NCI-H446 treated with DMSO at 0.1 percent for 48 hours (cell line): Measurements from ENCODE around the gene GRK1.
"Not testable (repeated sequence)": the region's sequence is repeated elsewhere in the genome, so short reads cannot be mapped to it uniquely, and the experiment has no call there.

ENCODE experiments used
- DNase-seq: peaks from one replicate; lab custom pipeline; 2025; lab: John Stamatoyannopoulos, UW

Gene GRK1

DNA sequence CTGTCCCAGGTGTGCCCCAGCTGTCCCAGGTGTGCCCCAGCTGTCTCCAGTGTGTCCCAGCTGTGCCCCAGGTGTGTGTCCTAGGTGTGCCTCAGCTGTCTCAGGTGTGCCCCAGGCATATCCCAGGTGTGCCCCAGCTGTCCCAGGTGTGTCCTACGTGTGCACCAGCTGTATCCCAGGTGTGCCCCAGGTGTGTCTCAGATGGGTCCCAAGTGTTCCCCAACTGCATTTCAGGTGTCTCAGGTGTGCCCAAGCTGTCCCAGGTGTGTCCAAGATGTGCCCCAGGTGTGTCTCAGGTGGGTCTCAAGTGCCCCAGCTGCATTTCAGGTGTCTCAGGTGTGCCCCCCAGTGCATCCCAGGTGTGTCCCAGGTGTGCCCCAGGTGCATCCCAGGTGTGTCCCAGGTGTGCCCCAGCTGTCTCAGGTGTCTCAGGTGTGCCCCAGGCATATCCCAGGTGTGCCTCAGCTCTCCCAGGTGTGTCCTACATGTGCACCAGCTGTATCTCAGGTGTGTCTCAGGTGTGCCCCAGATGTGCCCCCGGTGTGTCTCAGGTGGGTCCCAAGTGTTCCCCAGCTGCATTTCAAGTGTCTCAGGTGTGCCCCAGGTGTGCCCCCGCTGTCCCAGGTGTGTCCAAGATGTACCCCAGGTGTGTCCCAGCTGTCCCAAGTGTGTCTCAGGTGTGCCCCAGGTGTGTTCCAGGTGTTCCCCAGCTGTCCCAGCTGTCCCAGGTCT, 1.3 kb upstream of the GRK1 start:
- DNase-seq: no peak

DNA sequence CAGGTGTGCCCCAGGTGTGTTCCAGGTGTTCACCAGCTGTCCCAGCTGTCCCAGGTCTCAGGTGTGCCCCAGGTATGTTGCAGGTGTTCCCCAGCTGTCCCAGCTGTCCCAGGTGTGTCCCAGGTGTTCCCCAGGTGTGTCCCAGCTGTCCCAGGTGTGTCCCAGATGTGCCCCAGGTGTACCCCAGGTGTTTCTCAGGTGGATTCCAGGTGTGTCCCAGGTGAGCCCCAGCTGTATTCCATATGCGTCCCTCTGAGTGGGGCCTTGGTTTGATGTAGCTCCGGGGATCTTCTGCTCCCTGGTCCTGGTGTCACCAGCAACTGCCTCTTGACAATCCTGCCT, 719 bp upstream of the GRK1 start:
- DNase-seq: no peak

DNA sequence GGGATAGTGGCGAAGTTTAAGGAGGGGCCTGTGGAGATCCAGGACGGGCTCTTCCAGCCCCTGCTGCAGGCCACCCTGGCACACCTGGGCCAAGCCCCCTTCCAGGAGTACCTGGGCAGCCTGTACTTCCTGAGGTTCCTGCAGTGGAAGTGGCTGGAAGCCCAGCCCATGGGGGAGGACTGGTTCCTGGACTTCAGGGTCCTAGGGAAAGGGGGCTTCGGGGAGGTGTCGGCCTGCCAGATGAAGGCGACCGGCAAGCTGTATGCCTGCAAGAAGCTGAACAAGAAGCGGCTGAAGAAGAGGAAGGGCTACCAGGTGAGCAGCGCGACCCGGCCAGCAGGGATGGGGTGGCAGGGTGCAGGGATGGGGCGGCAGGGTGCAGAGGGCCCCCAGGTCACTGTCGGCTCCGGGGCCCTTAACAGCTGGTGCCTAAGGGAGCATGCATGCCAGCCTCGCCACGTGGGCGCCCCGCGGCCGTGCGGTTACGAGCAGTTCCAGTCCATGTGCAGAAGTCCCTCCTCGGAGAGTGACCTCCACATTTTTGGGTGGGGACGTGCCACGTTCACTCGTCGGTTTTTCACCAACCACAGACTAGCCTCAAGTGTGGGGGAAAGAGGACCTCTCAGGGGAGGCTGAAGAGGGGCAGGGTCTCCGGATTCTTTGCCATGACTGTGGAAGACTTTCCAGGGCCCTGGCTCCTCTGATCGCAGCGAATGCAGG, 912 bp downstream of the GRK1 start:
- no peak for DNase-seq

DNA sequence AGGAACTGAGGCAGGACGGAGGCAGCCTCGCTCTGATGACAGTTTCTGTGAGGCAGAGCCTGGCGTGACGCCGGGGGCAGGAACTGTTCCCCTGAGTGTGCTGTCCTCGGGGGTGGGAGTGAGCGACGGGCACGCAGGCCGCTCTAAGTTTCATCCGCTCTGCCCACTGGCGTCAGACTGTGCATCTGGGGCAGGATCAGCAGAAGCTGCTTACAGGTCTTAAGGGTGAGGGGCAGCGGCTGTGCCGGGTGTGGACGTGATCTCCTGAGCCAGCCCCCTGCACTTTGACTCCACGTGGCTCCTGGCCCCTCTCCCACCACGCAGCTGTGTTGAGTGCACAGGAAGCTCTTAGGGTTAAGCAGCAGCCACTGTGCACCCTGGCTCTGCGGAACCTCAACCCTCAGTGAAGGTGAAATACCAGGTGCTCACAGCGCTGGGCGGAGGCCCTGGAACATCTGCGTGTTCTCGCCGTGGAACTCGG, 1.5 kb downstream of the GRK1 start:
- no peak for DNase-seq

DNA sequence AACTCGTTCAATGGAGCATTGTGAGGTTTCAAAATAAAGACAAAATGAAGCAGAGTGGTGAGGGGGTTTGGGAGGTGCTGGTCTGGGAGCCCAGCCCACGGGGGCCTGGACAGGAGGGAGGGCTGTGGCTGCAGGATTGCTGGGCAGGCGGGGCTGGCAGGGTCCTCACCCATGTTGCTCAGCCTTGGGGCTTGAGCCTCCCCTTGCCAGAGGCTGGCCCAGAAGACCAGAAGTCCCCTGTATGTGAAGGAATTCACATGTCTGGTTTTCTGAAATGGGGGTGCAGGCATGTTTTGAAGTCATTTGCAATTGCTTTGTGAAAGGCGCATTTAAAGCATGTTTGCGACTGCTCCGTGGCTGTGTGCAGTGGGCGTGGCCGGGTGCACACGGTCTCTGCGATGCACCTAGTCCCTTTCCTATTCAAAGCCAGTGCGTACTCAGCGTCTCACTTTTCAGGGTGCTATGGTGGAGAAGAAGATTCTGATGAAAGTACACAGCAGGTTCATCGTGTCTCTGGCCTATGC, 2.3 kb downstream of the GRK1 start:
- DNase-seq: no peak

DNA sequence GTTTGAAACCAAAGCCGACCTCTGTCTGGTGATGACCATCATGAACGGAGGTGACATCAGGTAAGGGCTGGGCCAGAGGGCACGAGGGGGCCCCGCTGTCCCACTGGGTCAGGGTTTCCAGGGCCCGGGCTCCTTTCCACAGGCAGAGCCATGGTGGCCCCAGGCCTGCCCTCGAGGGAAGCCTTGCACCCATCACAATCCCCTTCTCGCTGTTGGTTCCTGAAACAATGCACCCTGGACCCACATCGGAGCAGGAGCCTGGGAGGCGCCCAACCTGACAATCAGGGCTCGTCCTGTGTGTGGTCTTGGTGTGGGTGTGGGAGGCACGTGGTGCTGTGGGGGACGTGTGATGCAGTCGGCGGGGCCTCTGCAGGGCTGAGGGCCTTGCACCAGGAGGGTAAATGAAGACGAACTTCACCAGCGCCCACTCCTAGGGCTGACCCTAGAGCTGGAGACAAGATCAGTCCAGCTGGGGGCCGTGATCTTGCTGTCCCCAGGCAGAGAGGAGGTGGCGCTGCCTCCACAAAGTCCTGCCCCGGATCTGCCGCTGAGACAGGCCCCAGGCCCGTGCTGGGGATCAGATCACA, 2.8 kb downstream of the GRK1 start:
- no peak for DNase-seq

DNA sequence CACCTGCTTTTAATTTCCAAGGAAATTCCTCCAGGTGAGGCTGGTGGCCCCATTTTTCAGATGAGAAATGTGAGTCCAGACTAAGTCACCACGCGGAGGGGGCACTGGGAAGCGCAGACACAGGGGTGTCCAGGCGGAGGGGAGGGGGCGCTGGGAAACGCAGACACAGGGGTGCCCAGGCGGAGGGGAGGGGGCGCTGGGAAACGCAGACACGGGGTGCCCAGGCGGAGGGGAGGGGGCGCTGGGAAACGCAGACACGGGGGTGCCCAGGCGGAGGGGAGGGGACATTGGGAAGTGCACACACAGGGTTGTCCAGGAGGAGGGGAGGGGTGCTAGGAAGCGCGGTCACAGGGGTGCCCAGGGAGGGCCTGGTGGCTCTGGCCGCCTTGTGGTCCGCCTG, 3.5 kb downstream of the GRK1 start:
- DNase-seq: no peak

DNA sequence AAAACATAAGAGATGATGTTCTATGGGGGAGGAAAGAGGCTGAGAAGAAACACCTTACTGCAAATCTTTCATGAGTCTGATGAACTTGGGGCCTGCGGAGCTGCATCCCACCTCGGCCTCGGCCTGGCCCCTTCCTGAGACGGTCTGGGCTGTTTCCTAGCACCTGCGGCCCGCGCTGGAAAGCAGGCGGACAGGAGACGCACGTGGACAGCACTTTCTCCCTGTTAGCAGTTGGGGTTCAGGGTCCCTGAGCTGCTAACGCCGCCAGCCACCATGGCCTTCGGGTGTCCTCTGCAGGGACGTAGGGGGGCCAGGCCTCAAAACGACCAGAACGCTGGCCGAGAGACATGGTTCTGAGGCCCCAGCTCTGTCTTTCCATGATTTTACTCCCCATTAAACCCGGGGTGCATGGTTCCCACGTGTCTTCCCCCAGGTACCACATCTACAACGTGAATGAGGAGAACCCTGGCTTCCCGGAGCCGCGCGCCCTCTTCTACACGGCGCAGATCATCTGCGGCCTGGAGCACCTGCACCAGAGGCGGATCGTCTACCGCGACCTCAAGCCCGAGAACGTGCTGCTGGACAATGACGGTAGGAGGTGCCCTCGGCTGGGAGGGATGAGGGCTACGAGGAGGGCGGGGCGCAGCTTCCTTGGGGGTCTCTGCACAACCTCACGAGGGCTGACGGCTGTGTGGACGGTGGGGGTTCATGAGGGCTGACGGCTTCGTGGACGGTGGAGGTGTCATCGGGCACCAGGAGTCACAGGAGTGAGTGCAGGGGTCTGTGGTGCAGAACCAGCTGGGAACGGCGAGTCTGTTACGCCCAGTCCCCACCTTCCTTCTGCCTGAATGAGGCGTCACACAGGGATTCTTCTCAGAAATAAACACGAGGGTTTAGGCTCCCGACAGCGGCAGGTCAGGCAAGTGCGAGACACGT, 4.3 kb downstream of the GRK1 start:
- DNase-seq: no peak

DNA sequence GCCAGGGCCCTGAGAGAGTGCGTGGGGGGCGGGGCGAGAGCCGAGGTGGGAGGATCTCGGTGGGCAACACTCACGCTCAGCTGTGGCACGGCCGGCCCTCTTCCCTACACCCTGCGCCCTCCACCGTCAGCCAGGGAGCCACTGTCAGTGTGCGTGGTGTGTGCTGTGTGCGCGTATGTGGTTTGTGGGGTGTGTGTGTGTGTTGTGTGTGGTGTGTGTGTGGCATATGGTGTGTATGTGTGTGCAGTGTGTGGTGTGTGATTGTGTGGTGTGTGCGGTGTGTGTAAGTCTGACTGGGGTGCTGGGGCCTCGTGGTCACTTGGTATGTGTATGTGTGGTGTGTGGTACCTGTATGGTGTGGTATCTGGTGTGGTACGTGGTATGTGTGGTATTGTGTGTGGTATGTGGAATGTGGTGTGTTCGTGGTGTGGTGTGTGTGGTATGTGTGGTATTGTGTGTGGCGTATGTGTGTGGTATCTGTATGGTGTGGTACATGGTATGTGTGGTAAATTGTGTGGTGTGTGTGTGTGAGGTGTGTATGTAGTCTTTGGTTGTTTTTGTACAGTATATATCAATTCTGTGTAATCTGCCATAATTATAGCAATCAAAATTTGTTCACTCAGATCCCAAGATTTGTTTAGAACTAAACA, 5.1 kb downstream of the GRK1 start:
- DNase-seq: no peak

DNA sequence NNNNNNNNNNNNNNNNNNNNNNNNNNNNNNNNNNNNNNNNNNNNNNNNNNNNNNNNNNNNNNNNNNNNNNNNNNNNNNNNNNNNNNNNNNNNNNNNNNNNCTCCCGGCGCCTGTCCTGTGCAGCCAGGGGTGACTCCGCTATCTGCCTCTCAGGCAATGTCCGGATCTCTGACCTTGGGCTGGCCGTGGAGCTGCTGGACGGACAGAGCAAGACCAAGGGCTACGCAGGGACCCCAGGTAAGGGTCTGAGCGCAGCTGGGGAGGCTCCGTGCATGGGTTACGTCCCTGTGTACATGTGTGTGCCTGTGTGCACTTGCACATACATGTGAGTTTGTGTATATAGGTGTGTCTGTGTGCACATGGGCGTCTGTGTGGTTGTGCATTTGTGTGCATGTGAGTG, 55.9 kb downstream of the GRK1 start:
- DNase-seq: no peak

DNA sequence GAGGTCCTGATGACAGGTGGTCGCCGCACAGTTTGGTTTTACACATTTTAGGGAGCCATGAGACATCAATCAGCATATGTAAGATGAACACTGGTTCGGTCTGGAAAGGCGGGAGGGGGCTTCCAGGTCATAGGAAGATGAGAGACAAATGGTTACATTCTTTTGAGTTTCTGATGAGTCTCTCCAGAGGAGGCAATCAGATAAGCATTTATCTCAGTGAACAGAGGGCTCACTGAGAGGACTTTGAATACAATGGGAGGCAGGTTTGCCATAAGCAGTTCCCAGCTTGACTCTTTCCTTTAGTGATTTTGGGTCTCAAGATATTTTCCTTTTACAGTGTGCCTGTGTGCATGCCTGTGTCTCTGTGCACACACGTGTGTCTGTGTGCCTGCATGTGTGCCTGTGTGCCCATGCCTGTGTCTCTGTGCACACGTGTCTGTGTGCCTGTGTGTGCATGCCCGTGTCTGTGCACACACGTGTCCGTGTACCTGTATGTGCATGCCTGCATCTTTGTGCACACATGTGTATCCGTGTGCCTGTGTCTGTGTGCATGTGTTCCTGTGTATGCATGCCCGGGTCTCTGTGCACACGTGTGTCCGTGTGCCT, 56.5 kb downstream of the GRK1 start:
- DNase-seq: no peak

DNA sequence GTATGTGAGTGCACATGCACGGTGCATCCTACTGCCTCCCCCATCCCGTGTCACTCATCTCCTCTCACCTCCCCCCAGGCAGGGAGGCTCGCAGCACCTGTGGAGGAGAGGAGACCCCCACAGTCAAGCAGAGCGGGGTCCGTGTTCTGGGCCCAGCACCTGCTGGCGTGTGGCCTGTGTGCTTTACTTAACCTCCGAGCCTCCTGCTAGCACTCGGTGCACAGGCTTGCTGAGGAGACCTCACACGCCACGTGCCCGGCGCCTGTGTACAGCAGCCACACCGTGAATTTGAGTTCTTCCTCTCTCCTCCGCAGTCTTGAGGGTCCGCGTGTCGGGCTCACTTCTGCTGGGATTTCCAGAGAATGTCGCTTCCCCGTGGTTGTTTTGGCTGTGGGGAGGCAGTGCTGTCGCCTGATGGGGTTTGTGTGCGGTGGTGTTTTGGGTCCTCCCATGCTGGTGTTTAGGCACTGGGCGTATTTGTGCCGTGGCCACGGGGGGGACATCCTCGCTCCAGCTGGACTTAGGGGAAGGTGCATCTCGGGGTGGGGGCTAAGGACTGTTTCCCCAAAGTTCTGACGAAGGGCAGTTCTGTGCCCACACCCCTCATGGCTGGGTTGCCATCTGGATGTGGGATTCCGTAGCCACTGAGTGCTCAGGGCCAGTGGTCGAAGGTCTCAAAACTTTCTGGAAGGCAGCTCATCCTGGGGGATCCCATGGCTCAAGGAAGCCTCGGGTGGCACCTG, 57.2 kb downstream of the GRK1 start:
- no peak for DNase-seq

DNA sequence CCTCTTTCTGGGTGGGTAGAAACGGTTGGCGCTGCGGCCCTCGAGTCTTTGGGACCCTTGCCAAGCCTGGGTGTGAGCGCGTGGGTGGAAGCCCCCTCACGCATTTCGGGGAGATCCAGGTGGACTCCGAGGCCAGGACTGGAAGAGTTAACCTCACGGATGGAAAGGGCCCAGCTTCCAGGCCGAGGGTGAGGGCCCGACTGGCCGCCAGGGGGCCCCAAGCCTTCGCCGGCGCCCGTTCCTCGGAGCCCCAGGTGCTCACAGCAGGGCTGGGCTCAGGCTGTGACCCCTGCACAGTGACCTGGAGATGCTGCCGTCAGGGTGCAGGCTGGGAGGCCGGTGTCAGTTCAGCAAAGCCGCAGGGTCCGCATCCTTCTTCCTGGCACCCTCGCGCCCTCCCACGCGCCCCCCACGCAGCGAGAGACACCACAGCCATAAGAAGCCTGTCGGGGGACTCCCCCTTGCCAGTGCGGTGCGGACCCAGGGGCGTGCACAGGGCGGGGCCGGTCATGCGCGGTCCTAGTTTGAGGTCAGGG, 57.8 kb downstream of the GRK1 start:
- no peak for DNase-seq

DNA sequence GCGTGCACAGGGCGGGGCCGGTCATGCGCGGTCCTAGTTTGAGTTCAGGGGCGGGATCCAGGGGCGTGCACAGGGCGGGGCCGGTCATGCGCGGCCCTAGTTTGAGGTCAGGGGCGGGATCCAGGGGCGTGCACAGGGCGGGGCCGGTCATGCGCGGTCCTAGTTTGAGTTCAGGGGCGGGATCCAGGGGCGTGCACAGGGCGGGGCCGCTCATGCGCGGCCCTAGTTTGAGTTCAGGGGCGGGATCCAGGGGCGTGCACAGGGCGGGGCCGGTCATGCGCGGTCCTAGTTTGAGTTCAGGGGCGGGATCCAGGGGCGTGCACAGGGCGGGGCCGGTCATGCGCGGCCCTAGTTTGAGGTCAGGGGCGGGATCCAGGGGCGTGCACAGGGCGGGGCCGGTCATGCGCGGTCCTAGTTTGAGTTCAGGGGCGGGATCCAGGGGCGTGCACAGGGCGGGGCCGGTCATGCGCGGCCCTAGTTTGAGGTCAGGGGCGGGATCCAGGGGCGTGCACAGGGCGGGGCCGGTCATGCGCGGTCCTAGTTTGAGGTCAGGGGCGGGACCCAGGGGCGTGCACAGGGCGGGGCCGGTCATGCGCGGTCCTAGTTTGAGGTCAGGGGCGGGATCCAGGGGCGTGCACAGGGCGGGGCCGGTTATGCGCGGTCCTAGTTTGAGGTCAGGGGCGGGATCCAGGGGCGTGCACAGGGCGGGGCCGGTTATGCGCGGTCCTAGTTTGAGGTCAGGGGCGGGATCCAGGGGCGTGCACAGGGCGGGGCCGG, 58.5 kb downstream of the GRK1 start:
- not testable (repeated sequence) for DNase-seq

DNA sequence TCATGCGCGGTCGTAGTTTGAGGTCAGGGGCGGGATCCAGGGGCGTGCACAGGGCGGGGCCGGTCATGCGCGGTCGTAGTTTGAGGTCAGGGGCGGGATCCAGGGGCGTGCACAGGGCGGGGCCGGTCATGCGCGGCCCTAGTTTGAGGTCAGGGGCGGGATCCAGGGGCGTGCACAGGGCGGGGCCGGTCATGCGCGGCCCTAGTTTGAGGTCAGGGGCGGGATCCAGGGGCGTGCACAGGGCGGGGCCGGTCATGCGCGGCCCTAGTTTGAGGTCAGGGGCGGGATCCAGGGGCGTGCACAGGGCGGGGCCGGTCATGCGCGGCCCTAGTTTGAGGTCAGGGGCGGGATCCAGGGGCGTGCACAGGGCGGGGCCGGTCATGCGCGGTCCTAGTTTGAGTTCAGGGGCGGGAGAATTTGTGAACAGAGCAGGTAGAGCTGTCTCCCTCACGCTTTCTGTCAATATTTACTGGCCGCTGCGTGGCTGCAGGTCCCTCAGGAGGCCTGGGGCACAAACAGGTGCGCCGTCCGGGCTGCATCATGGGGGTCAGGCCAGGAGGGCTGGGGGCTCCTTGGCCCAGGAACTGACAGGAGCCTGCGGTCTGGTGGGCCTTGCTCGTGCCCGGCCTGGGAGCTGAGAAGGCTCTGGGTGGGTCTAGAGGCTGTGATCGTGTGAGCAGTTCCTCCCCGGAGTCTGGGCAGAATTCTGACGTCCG, 59.2 kb downstream of the GRK1 start:
- not testable (repeated sequence) for DNase-seq

DNA sequence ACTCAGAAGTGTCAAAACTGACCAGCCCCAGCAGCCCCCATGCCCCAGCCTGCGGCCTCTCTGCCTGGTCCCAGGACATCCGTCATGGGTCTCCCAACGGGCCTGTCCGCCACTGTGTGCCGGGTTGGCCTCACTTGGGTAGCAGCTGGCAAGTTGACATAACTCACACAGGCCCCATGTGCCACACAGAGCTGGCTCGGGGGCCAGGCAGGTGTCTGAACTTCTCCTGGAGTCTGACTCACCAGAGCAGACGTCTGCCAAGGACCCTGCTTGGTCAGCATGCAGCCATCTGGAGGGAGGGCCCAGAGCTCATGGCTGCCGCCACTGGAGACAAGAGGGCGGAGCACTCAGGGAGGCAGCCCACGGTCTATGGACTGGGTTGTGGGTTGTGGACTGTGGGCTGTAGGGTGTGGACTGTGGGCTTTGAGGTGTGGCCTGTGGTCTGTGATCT, 60.0 kb downstream of the GRK1 start:
- DNase-seq: no peak

DNA sequence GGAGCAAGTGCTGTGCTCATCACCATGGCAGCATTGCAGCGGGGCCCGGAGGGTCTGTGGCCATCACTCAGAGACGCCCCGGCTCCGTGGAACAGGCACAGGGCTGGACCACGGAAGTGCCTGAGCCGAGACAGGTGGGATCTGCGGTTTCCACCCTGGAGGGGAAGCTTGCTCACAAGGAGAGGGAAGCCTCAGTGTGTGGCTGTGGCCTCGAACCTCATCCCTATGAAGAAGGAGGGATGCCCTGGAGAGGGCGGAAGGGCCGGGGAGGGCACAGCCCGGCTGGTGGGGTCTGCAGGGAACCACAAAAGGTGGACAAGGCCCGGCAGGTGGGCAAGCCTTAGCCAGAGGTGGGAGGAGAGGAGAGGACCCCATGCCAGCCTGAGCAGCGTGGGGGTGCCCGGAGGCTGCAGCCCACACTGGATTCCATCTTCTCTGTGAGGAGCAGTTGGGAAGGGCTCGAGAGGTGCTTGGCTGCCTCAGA, 61.6 kb downstream of the GRK1 start:
- no peak for DNase-seq
